Kidney (tissue), 14 donors: ENCODE measurements around the gene PIGC. TPM values are rescaled to one million over a fixed set of nuclear protein-coding genes. Genes with fewer than 3 reads are reported as not detected.

Experiments used
- DNase-seq, 5 donors: peaks; one replicate each; pipeline ENCODE4 v3.0.0-alpha.2; 2013 to 2020
- FAIRE-seq: peaks from 2 replicates; lab custom pipeline; 2012; peaks lifted over from hg19 to GRCh38; lab: Jason Lieb, UNC
- H3K27ac ChIP-seq, 2 donors: one replicate each; pipeline ENCODE4 v1.7.0; 2013; ENCODE audit warnings: low read depth in 2 of 2, low read length in 2 of 2, inconsistent platforms in 1 of 2
- H3K27me3 ChIP-seq: one replicate; pipeline ENCODE4 v1.7.1; 2013; ENCODE audit warnings: low read length, inconsistent platforms; ENCODE audit not compliant: control insufficient read depth, insufficient read depth
- H3K36me3 ChIP-seq, 3 donors: one replicate each; pipeline versions ENCODE4 v1.7.0 to v1.7.1; 2013; ENCODE audit warnings: low read length in 3 of 3, control low read depth in 1 of 3, inconsistent platforms in 1 of 3; ENCODE audit not compliant: insufficient read depth in 3 of 3, control insufficient read depth in 2 of 3
- H3K4me1 ChIP-seq, 3 donors: one replicate each; pipeline versions ENCODE4 v1.7.0 to v1.7.1; 2013; ENCODE audit warnings: low read length in 3 of 3, inconsistent platforms in 1 of 3, low read depth in 1 of 3; ENCODE audit not compliant: control insufficient read depth in 2 of 3, insufficient read depth in 2 of 3
- H3K4me3 ChIP-seq, 3 donors: one replicate each; pipeline versions ENCODE4 v1.7.0 to v1.8.1; 2013; ENCODE audit warnings: low read length in 3 of 3, control low read depth in 1 of 3, inconsistent platforms in 1 of 3
- H3K9ac ChIP-seq, 3 donors: one replicate each; pipeline versions ENCODE4 v1.7.0 to v1.7.1; 2013; ENCODE audit warnings: low read length in 3 of 3, control low read depth in 1 of 3, inconsistent platforms in 1 of 3
- H3K9me3 ChIP-seq, 3 donors: one replicate each; pipeline versions ENCODE4 v1.7.0 to v1.7.1; 2013; ENCODE audit warnings: low read length in 3 of 3, control low read depth in 1 of 3, inconsistent platforms in 1 of 3; ENCODE audit not compliant: control insufficient read depth in 2 of 3, insufficient read depth in 1 of 3
- intact Hi-C: fragments of 100-400 bp; cut with DNase I; formaldehyde crosslinking; loops from one replicate; pipeline ENCODE4 v1.11.1; 2022
- polyA plus RNA-seq: library from polyadenylated mRNA; stranded (reverse); fragments of 350-450 nt; fragmentation: Illumina TruSeq; extraction: RNeasy Lipid Tissue Mini Kit (QIAGEN cat#74804); gene quantifications from one replicate; pipeline ENCODE4 v1.2.3, GENCODE V29; 2014; ENCODE audit warnings: low read depth, low replicate concordance; ENCODE audit not compliant: insufficient read depth
- total RNA-seq: library from RNA; stranded (reverse); fragmentation: NEBNext Ultra II Directional; extraction: Animal tissue kit (Norgen Biotek cat#: 25700); gene quantifications from one replicate; pipeline ENCODE4 v1.2.1, GENCODE V29; 2021
- TF ChIP-seq, protein P1 (sequence below): IDR thresholded peaks from 3 replicates; pipeline ENCODE4 v1.5.1; 2012; ENCODE audit warnings: mild to moderate bottlenecking, moderate library complexity, borderline replicate concordance; ENCODE audit not compliant: insufficient read depth; ENCODE audit errors: extremely low read depth
- donor health status: control.
- donor health status: control.
- donor health status: control.
- donor health status: control.
- donor health status: control.
- donor health status: DM: yes; HTN: yes; CAD: no.
- donor health status: Normal renal cell carcinoma (clear cell type).

PIGC gene
- total and polyA plus RNA-seq, 2 donors from 2014 or later: 27.6 to 28.6 TPM

DNA sequence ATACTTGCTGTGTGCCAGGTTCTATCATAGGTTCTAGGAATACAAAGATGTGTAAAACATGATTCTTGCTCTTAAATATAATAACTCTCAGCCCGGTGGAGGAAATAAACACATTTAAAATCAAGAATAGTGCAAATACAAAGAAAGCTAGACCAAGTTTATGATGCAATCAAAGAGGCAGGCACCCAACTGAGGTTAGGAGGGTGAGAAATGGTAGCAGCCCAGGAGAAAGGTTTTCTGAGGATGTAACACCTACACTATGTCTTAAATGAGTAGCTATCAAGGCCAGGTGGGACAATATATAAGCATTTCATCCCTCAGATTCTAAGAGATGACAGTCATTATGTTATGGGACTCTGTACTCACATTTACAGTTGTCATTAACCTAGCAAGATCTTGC is 9.7 kb upstream of the PIGC start:
- TF ChIP-seq, protein P1, sequence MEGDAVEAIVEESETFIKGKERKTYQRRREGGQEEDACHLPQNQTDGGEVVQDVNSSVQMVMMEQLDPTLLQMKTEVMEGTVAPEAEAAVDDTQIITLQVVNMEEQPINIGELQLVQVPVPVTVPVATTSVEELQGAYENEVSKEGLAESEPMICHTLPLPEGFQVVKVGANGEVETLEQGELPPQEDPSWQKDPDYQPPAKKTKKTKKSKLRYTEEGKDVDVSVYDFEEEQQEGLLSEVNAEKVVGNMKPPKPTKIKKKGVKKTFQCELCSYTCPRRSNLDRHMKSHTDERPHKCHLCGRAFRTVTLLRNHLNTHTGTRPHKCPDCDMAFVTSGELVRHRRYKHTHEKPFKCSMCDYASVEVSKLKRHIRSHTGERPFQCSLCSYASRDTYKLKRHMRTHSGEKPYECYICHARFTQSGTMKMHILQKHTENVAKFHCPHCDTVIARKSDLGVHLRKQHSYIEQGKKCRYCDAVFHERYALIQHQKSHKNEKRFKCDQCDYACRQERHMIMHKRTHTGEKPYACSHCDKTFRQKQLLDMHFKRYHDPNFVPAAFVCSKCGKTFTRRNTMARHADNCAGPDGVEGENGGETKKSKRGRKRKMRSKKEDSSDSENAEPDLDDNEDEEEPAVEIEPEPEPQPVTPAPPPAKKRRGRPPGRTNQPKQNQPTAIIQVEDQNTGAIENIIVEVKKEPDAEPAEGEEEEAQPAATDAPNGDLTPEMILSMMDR: no peak
- no peak overlapping the region for H3K4me3 ChIP-seq
- intact Hi-C loops: no loop called here
- no peaks in the 10 kb centered on the region for H3K9me3 ChIP-seq
- H3K4me1 ChIP-seq: peaks cover 0 to 8% (median 8%) of the 10 kb centered on the region in 3 donors
- H3K27ac ChIP-seq: no peak overlapping the region
- no peak for DNase-seq
- no peaks in the 10 kb centered on the region for H3K27me3 ChIP-seq
- FAIRE-seq: no peak
- no peak overlapping the region for H3K9ac ChIP-seq
- no peaks in the 10 kb centered on the region for H3K36me3 ChIP-seq

DNA sequence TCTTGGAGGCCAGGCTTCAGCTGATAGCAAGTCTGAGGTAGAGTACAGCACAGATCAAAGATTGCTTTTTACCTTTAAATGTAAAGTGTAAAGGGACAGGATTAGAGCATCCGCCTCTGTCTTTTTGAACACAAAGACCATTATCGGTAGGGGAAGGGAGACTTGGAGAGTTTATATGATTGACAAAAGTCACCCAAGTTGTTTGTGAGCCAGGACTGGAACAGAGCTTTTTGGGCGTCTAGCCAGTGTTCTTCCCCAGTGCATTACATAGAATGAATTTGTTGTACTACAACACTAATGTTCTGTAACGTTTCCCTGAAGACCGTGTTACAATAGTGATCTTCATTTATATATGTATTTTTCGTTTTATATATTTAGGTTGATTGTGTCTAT is 9.3 kb upstream of the PIGC start:
- DNase-seq: no peak
- no peak overlapping the region for H3K4me3 ChIP-seq
- FAIRE-seq: no peak
- H3K9ac ChIP-seq: no peak overlapping the region
- intact Hi-C loops: no loop called here
- H3K27ac ChIP-seq: no peak overlapping the region
- no peaks in the 10 kb centered on the region for H3K9me3 ChIP-seq
- no peaks in the 10 kb centered on the region for H3K27me3 ChIP-seq
- H3K4me1 ChIP-seq: peaks cover 0 to 8% (median 8%) of the 10 kb centered on the region in 3 donors
- no peaks in the 10 kb centered on the region for H3K36me3 ChIP-seq
- TF ChIP-seq, protein P1: no peak

DNA sequence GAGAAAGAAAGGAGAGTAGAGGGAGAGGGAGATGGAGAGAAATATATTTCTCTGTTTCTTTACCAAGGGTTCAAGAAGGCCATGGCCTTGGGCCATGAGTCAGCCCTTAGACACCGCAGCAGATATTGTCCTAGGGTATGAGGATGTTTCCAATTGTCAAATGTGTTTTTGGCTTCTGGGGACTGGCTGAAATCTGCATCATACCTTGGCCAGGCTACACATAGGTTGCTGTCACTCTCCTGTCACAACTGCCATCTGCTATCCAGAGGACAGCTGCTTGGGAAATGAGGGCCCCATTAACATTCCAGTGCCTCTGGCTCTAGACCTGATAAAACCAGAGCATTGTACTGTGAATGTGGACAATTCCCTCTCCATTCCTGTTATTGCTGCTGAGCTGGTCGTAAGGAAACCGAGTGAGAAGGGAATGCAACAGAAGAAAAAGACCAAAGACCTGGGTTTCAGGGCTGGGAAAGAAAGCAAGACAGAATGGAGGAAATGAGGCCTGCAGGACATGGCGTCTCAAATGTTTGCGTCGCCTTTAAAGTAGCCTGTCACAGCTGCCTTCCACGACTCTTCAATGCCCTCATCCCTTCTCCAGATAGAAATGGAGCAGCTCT is 8.8 kb upstream of the PIGC start:
- Histone ChIP-seq H3K27ac (no peak overlapping the region), H3K9ac (no peak overlapping the region), H3K9me3 (no peaks in the 10 kb centered on the region), H3K27me3 (no peaks in the 10 kb centered on the region), H3K4me1 (peaks cover 0 to 8% (median 8%) of the 10 kb centered on the region in 3 donors), H3K36me3 (no peaks in the 10 kb centered on the region), H3K4me3 (no peak overlapping the region)
- FAIRE-seq: no peak
- TF ChIP-seq, protein P1: no peak
- no peak for DNase-seq
- intact Hi-C loops: no loop called here
